ENCODE results near the gene SMS.

SMS gene

DNA sequence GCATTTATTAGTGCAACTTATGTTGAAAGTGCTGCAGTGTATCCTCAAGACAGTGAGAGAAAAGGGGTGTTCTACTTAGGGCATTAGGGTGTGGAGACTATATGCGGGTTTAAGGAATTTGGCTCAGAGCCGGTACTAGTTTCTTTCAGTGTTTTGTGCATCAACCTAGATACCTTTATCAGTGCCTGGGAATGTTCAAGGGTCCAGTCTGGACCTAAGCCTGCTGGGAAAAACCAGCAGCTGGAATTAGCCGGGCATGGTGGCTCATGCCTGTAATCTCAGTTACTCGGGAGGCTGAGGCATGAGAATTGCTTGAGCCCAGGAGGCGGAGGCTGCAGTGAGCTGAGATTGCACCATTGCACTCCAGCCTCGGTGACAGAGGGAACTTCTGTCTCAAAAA, 99.0 kb downstream of the SMS start:
- no peak for DNase-seq (ENCODE audit: low read depth)

- no peak for DNase-seq (ENCODE audit: low read depth)
Measured at GRCh38 chrX:22040184-22040583, 99.7 kb downstream of the SMS start.

- DNase-seq (ENCODE audit: low read depth), result no peak
Measured at GRCh38 chrX:22041907-22042530, 101.5 kb downstream of the SMS start.

DNA sequence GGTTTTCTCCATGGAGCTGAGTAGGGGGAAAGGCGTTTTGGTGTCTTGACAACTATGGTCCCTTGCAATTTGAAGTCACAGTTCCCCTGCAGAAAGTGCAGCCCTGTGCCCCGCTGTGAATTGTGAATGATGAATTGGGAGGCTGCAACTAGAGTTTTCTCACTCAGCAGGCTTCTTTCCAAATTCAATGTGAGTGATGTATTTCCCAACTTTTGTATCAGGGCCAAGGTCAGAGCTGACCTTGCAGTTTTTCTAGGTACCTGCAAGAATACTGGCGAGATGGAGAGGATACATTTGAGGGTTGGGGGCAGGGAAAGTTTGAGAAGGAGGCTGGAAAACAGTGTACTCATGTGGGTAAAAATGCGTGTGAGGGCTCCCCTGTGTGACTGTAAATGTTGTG, 103.4 kb downstream of the SMS start:
- DNase-seq (ENCODE audit: low read depth), result no peak

Measured in stimulated activated CD8-positive, alpha-beta memory T cell treated with anti-CD3 and anti-CD28 coated beads, Interleukin-12 subunit alpha, Interleukin-12 subunit beta, amount 100 ng/mL, for 1 hour (primary cell).